ENCODE data around the gene BRIX1.

Gene BRIX1

DNA sequence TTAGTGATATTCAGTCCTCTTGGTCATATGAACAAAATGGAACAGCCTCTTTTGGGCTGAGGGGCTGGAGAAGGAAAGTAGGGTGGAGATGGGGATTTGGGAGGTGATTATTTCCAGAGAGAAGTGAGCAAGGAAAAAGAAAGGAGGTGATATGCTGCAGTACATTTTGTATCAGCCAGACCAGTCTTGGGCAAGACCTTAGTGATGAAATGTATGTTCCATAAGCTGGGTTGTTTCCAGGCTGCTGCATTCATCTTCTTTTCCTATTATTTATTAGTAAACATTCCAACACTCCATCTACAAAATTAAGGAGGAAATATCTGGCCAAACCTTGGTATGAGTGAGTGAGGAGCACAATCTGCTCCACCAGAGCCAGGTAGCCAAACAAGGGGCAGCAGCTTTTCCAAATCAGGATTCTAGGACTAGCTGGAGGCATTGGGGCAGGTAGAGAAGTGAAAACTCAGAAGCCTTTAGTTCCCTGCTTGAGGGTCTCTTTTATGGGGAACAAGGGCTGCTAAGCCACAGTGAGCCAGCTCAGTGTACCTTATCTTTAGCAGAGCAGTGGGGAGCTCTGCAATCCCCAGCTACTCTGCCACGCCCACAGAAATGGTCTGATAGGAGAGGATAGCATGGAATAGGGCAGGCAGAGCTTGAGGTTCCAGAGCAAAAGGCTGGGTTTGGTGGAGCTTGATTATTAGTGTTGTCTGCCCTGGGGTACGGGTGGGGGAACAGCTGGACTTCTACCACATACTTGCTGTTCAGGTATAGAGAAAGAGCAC, 19.7 kb upstream of the BRIX1 start:
- no peak overlapping the region for H3K4me3 ChIP-seq (ENCODE audit: low read length)
- TF ChIP-seq, protein P1, sequence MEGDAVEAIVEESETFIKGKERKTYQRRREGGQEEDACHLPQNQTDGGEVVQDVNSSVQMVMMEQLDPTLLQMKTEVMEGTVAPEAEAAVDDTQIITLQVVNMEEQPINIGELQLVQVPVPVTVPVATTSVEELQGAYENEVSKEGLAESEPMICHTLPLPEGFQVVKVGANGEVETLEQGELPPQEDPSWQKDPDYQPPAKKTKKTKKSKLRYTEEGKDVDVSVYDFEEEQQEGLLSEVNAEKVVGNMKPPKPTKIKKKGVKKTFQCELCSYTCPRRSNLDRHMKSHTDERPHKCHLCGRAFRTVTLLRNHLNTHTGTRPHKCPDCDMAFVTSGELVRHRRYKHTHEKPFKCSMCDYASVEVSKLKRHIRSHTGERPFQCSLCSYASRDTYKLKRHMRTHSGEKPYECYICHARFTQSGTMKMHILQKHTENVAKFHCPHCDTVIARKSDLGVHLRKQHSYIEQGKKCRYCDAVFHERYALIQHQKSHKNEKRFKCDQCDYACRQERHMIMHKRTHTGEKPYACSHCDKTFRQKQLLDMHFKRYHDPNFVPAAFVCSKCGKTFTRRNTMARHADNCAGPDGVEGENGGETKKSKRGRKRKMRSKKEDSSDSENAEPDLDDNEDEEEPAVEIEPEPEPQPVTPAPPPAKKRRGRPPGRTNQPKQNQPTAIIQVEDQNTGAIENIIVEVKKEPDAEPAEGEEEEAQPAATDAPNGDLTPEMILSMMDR (IDR thresholded peaks at IDR 0.05; ENCODE audit: insufficient read depth, low read depth, low read length, missing control alignments), result no peak
- no peak for DNase-seq (ENCODE audit: low read depth)

DNA sequence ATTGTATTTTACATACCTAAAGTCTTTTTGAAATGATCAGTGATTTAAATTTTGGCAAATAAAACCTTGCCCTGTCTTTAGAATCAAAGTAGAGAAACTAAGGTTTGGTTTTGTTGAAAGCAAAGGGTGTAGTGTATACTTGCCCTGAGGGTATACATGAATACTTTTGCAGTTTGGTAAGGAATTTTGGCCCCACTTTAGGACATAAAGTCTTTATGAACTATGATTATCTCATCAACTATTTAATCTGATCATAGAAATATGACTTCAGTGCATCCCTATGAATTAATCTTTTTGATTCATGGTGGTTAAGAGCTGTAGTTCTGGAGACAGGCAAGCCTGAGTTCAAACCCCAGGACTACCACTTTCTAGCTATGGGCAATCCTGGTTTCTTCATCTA, 17.9 kb upstream of the BRIX1 start:
- TF ChIP-seq, protein P1 (IDR thresholded peaks at IDR 0.05; ENCODE audit: insufficient read depth, low read depth, low read length, missing control alignments), result no peak
- DNase-seq (ENCODE audit: low read depth), result peak; percentile 9
- H3K4me3 ChIP-seq (ENCODE audit: low read length), result no peak overlapping the region

DNA sequence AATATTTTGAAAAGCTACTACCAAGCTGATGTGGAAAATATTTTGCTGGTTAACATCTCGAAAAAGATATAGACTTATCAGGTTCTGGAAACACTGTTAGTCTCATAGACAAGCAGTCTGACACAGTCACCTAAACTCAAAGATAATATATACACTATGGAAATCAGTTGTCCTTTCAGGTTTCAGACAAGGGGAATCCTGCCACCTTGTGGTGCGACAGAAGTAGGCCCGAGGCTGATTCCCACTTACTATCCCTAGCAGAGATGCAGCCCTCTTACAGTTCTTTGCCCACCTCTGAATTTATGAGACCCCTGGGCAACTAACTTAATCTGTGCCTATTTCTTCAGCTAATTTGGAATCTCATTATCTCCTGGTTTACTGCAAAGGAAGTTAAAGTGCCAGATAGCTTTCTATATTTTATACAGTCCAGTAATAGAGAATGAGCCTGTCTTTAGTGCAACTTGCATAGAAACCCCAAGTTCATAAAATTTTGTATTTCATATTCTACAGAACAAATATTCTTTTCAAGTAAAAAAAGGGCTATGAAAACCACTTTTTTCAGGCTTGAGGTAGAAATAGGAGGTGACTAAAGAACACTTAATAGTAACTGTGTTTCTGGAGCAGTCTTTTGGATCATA, 17.1 kb upstream of the BRIX1 start:
- peak; percentile 78 for DNase-seq (ENCODE audit: low read depth)
- TF ChIP-seq, protein P1 (IDR thresholded peaks at IDR 0.05; ENCODE audit: insufficient read depth, low read depth, low read length, missing control alignments), result peak; percentile 91
- H3K4me3 ChIP-seq (ENCODE audit: low read length), result no peak overlapping the region

DNA sequence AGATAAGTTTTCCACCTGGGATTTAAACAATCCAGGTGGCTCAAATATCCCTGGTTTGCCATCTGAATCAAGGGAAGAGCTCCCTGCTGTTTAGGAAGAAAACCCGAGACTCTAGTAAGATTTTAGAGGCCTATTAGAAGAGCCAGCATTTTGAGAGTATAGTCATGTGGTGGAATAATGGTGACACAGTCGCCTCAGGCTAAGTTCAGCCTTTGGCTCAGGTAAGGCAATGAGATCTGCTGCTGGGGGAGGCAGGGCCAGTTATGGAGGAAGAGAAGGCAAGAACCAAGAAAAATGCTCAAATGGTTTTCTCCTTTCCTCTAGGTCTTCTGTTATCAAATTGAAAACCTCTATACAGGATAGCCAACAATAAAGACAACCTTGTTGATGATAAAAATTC, 16.4 kb upstream of the BRIX1 start:
- TF ChIP-seq, protein P1 (IDR thresholded peaks at IDR 0.05; ENCODE audit: insufficient read depth, low read depth, low read length, missing control alignments), result no peak
- DNase-seq (ENCODE audit: low read depth), result peak; percentile 71

DNA sequence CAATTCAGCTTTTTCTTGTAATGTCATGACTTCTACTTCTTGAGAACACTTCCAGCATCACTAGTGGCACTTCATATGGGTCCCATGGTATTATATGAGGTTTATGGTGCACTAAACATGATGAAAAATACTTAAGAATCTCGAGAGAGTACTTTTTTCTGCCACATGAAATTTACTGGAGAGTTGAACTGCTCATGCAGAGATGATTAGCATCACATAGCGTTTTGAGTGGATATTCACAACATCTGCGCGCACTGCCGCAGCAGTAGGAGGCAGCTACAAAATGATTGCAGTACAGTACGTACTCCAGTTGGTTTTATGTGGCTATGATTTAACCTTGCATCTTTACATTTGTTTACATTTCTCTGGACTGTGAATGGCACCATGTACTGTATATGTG, 14.9 kb upstream of the BRIX1 start:
- H3K4me3 ChIP-seq (ENCODE audit: low read length), result no peak overlapping the region
- TF ChIP-seq, protein P1 (IDR thresholded peaks at IDR 0.05; ENCODE audit: insufficient read depth, low read depth, low read length, missing control alignments), result no peak
- DNase-seq (ENCODE audit: low read depth), result no peak

More for the DNA sequence above, 16.4 kb upstream of the BRIX1 start:
- no peak overlapping the region for H3K4me3 ChIP-seq (ENCODE audit: low read length)

DNA sequence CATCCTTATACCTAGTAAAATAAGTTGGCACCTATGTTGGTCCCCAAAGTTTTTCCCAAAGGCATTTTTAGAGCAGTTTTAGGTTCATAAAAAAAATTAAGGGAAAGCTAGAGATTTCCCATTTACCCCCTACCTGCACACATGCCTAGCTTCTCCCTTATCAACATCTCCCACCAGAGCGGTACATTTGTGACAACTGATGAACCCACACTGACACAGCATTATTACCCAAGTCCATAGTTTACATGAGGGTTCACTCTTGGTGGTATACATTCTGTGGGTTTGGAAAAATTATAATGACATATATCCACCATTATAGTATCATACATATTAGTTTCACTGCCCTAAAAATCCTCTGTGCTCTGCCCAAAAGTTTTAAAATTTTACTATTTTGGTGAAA, 12.3 kb upstream of the BRIX1 start:
- TF ChIP-seq, protein P1 (IDR thresholded peaks at IDR 0.05; ENCODE audit: insufficient read depth, low read depth, low read length, missing control alignments), result no peak
- no peak overlapping the region for H3K4me3 ChIP-seq (ENCODE audit: low read length)
- DNase-seq (ENCODE audit: low read depth), result no peak

Data from epithelial cell of esophagus (primary cell).